CD4-positive, alpha-beta T cell treated with Interferon gamma for 1 hour (primary cell): ENCODE data around the gene CEP170B.
"Not testable (repeated sequence)": the region's sequence is repeated elsewhere in the genome, so short reads cannot be mapped to it uniquely, and the experiment has no call there.

ENCODE experiments used
- DNase-seq: peaks from one replicate; pipeline ENCODE4 v3.0.0-alpha.2; 2020

Gene CEP170B

DNA sequence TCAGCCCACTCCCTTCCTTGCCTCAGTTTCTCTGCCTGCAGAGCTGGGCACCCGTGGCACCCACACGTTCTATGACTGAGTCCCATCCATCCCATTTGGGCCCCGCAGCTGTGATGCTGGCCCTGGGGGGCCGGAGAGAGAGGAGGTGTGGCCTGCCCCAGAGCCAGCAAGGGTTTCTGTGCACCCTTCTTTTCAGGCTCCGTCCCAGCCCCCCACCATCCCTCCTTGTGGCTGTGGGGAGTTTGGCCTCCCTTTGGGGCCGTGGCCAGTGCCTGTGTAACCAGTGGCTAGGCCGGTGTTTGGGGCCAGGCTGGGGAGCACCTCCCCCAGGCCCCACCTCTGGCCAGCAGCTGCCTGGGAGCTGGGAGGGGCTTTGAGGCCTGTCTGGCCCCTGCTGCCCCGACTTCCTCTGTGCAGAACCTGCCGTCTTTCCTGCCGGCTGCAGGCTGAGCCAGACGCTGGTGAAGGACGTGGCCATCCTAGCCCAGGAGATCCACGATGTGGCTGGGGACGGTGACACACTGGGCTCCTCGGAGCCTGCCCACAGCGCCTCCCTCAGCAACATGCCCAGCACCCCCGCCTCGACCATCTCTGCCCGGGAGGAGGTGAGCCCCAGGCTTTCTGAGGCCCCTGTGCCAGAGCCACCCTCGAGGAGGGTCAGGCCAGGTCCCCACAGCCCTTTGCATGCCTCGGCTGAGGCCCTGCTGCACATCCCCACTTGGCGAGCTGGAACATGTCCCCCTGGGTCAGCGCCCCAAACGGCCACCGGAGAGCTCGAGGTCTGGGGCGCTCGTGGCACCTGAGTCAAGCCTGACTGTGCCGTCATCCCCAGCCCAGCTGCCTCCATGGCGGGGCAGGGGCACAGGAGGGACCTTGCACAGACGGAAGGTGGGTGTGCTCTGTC is 27.7 kb downstream of the CEP170B start:
- DNase-seq = no peak

GRCh38 chr14:104893435-104894207 is 28.6 kb downstream of the CEP170B start:
- DNase-seq = no peak

DNA sequence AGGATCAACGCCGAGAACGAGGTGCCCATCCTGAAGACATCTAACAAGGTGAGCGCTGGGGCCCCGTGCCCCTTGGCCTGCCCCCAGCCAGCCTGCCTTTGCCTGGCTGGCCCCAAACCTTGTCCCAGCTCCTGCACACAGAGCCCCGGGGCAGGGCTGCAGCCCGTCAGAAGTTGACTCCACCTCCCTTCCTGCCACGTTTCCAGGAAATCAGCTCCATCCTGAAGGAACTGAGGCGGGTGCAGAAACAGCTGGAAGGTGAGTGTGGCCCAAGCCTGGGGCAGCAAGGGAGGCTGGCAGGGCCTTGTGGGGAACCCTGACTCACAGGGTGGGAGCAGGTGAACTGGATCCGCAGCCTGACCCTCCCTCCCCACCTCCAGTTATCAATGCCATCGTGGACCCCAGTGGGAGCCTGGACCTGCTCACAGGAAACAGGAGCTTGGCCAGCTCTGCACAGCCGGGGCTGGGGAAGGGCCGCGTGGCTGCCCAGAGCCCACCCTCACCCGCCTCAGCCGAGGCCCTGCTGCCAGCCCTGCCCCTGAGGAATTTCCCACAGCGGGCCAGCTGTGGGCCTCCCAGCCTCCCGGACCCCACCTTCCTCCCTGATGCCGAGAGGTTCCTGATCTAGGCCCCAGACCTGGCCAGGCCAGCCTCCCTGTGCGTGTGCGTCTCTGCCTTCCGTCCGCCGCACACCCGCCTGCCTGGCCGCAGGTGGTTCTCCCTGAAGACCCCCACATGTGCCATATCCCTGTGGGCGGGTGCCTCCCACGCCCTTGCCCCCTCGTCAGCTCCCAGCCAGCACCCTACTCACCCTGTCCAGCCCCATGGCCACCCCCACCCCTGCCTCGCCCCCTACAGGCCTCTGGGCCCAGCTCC is 29.5 kb downstream of the CEP170B start:
- DNase-seq = no peak

DNA sequence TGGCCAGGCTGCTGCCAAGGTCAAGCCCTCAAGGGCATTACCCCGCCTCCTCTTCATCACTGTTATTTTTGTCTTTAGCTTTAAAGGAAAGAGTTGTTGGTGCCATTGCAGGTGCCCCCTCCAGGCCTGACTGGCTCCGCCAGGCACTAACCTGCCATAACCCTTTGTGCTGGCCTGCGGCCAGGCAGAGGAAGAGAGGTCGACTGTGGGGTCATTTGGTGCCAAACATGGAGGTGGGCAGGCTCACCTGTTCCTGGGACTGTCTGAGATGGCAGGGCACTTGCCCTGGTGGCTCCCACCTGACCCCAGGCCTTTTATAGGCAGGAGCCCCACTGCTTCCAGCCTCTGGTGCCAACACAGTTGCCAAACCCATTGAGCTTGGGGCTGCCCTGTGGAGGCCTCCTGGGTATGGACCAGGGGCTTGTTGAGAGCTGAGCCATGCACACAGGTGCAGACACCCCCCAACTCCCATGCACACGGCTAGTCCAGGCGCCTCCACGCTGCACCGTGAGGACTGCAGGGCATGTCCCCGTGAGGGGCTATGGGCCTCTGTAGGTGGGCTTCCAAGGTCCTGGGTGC is 30.2 kb downstream of the CEP170B start:
- no peak for DNase-seq

GRCh38 chr14:104895786-104896661 is 31.0 kb downstream of the CEP170B start:
- no peak for DNase-seq

- no peak for DNase-seq
Measured at GRCh38 chr14:104897330-104898194, 32.5 kb downstream of the CEP170B start.

- DNase-seq = no peak
Measured at GRCh38 chr14:104898195-104898558, 33.1 kb downstream of the CEP170B start.

DNA sequence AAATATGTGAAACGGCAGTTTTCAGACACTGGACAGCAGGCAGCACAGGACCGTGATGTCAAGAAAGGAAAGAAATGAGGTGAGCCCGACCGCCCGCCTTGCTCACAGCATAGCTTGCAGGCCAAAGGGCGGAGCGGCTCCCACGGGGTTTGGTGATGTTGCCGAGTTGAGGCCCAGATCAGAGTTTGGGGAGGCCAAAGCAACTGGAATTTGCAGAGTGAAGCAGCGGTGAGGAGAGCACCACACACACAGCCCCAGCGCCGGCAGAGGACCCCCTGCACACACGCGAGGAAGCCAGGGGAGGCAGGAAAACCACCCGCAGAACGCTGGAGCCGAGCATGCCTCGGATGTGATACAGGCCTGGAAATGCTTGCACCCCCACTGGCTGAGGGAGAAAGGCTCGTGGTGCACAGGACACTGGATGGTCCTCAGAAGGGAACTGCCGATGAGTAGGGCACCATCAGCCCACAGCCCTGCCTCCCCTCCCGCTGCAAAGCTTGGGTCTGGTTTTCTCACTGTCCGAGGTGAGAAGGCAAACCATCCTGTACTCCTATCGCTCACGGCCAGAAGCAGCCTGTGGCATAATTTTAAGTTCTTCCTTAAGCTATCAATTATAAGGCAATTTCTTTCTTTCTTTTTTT is 33.9 kb downstream of the CEP170B start:
- no peak for DNase-seq

DNA sequence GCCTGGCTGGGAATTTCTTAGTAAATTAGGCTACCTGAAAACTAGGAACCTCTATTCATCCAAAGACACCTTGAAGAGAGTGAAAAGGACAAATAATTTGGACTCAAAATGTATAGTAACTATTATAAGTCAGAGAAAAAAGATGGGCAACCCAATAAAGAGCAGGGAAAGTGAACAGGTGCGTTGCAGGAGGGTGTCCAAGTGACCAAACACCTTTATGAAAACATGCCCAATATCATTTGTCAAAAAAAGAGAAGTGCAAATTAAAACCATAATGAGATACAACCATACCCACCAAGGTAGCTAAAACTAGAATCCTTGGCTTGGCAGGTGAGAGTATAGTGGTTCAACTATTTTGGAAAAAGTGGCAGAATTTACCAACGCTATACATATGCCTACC is 34.7 kb downstream of the CEP170B start:
- DNase-seq = no peak

- no peak for DNase-seq
Measured at GRCh38 chr14:104900639-104901512, 35.8 kb downstream of the CEP170B start.

DNA sequence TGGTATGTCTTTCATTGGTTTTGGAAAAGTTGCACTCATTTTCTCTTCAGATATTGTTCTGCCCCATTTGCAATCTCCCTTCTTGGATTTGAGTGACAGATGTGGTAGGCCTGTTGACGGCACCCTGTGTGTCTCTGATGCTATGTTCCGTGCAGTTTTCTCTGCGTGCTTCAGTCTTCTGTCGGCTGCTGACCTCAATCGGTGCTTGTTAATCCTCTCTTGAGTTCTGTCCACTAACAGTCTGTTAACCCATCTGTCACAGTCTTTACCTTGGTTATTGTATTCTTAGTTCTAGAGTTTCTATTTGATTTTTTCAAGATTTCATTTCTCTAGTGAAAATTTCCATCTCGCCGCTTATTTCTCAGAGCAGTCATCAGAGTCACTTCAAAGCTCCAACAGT is 38.9 kb downstream of the CEP170B start:
- no peak for DNase-seq

GRCh38 chr14:104904650-104905578 is 39.8 kb downstream of the CEP170B start:
- not testable (repeated sequence) for DNase-seq

DNA sequence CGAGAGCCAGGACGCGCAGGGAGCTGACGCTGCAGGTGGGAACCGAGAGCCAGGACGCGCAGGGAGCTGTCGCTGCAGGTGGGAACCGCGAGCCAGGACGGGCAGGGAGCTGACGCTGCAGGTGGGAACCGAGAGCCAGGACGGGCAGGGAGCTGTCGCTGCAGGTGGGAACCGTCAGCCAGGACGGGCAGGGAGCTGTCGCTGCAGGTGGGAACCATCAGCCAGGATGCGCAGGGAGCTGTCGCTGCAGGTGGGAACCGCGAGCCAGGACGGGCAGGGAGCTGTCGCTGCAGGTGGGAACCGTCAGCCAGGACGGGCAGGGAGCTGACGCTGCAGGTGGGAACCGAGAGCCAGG is 40.5 kb downstream of the CEP170B start:
- not testable (repeated sequence) for DNase-seq

- no peak for DNase-seq
Measured at GRCh38 chr14:104908303-104908702, 43.2 kb downstream of the CEP170B start.

- no peak for DNase-seq
Measured at GRCh38 chr14:104912053-104912452, 47.0 kb downstream of the CEP170B start.

DNA sequence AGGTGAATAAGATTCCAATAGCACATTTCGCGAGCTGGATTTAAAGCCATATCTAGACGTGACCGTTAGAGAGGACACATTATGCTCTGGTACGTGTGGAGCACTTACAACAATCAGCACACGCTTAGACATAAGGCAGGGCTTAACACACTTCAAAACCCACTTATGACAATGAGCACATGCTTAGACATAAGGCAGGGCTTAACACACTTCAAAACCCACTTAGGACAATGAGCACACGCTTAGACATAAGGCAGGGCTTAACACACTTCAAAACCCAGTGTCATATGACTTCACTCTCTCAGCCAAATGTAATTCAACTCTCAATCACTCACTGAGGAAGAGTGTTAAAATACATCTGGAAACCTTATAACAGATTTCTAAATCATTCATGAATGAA is 48.4 kb downstream of the CEP170B start:
- no peak for DNase-seq

DNA sequence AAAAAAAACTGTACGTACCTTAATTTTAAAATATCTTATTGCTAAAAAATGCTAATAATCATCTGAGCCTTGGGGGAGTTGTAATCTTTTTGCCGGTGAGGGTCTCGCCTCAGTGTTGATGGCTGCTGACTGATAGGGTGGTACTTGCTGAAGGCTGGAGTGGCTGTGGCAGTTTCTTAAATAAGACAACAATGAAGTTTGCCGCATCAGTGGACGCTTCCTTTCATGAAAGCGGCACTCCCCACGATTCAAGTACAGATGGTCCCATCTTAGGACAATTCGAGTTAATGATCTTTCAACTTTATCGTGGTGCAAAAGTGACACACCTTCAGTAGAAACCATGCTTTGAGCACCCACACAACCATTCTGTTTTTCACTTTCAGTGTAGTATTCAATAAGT is 52.0 kb downstream of the CEP170B start:
- DNase-seq = no peak

GRCh38 chr14:104917993-104918392 is 52.9 kb downstream of the CEP170B start:
- no peak for DNase-seq
